ENCODE measurements around the gene CKMT1B.
A peak's percentile ranks its signal among the peaks of the same experiment; 100 is the strongest.
"Not testable (repeated sequence)": the region's sequence is repeated elsewhere in the genome, so short reads cannot be mapped to it uniquely, and the experiment has no call there.

CKMT1B gene

DNA sequence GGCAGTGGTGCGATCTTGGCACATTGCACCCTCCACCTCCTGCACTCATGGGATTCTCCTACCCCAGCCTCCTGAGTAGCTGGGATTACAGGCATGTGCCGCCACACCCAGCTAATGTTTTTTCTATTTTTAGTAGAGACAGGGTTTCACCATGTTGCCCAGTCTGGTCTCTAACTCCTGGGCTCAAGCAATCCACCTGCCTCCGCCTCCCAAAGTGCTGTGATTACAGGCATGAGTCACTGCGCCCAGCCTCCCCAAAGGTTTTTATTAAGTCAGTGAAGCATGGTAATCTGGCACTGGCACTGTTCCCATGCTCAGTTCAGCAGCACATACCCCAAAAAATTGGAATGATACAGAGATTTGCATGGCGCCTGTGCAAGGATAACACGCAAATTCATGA lies 8.4 kb downstream of the CKMT1B start:
- H3K27ac Mint-ChIP-seq, result not testable (repeated sequence)

DNA sequence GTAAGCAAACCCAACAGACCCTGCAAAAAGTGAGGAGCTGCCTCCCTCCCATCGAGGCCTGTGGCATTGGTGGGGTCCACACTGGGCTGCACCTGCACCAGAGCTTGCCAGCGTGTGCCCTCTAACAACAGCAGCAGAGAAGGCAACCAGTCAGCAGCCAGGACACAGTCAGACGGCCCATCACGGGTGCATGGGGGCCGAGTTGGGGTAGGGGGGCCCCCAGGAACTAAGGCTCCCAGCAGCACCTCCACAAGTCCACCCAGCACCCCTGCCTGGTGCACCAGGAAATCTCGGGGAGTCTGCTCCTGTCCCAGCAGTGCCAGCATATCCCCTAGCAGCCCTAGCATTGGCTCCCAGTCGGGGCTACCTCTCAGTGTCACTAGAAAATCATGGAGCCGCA lies 23.9 kb downstream of the CKMT1B start:
- H3K4me3 Mint-ChIP-seq, H3K27ac Mint-ChIP-seq, H3K9me3 Mint-ChIP-seq, H3K4me1 Mint-ChIP-seq, ATAC-seq, DNase-seq: not testable (repeated sequence)
- H3K27me3 Mint-ChIP-seq, result peaks cover 17% of the 10 kb centered on the region

More for the DNA sequence above, 8.4 kb downstream of the CKMT1B start:
- H3K4me3 Mint-ChIP-seq, ATAC-seq, H3K9me3 Mint-ChIP-seq, DNase-seq, H3K4me1 Mint-ChIP-seq: not testable (repeated sequence)
- H3K27me3 Mint-ChIP-seq, result peaks cover 33% of the 10 kb centered on the region

DNA sequence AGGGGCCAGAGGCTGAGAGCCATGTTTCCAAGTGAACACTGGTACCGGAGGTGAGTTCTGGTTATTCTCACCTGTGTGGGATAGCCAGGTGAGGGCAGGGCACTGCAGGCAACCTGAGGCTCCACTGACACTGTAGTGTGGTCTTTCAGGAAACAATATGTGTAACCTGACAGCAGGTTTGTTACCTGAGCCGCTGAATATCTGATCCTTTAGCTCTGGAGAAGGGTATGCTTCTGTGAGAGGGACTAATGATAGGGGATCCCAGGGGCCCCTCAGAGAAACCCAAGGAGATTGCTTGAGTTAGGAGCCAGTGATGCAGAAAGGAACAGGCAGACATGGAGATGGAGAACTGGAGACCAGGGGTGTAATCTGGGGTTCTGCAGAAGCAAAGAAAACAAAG lies 24.9 kb downstream of the CKMT1B start, which contains the start of gene STRC:
Gene STRC (minus strand): TSS at position 101 of the 400 bp plus-strand sequence. CDS start 78 bp downstream, at position 23.
- H3K4me3 Mint-ChIP-seq, H3K4me1 Mint-ChIP-seq, DNase-seq, H3K9me3 Mint-ChIP-seq, ATAC-seq, H3K27ac Mint-ChIP-seq: not testable (repeated sequence)
- peaks cover 17% of the 10 kb centered on the region for H3K27me3 Mint-ChIP-seq

DNA sequence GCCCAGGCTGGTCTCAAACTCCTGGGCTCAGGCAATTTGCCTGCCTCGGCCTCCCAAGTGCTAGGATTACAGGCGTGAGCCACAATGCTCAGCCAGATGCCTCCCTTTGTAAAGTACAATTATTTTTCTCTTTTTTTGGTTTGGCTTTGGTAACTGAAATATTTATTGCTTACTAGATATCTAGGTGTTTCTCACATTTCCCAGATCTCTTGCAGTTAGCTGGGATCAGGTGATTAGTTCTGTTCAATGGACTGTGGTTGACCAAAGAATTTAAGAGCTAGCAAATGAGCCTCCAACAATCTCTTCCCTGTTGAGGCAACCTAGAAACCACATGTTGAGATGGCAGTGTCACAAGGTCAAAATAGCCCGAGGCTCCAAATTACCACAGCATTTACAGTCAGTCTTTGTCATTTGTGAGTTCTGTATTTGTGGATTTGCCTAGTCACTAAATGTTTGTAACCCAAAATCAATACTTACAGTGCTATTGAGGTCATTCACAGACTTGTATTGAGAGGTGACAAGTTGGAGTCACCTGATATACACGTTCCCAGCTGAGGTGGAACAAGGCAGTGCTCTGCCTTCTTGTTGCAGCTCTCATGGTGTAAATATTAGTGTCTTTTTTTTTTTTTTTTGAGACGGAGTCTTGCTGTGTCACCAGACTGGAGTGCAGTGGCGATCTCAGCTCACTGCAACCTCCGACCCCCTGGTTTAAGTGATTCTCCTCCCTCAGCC lies 28.4 kb downstream of the CKMT1B start:
- not testable (repeated sequence) for H3K9me3 Mint-ChIP-seq, ATAC-seq, DNase-seq, H3K27ac Mint-ChIP-seq, H3K4me1 Mint-ChIP-seq, H3K4me3 Mint-ChIP-seq
- peaks cover 17% of the 10 kb centered on the region for H3K27me3 Mint-ChIP-seq

DNA sequence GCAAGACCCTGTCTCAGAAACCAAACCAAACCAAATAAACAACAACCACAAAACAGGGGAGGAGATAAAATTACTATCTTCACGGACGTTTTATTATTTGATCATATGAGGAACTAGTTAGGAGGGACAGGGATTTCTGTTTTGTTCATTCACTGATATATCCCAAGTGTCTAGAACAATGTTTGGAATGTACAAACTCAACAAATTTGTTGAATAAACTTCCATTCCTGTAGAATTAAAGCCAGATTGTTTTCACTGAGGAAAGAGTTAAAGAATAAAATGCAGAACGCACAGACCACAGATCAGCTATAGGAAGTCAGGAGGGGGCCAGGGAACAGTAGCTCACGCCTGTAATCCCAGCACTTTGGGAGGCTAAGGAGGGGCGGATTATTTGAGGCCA lies 31.3 kb downstream of the CKMT1B start:
- DNase-seq, result no peak
- no peak overlapping the region for H3K4me3 Mint-ChIP-seq

DNA sequence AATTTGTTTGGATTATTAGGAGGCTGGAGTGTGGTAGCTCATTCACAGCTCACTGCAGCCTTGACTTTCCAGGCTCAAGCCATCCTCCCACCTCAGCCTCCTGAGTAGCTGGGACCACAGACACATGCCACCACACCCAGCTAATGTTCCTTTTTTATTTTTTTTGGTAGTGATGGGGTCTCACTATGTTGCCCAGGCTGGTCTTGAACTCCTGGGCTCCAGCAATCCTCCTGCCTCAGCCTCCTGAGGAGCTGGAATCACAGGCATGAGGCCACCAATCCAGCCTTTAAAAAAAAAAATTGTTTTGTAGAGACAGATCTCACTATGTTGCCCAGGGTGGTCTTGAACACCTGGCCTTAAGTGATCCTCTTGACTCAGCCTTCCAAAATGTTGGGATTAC lies 33.1 kb downstream of the CKMT1B start:
- DNase-seq, H3K27me3 Mint-ChIP-seq, H3K4me1 Mint-ChIP-seq, H3K9me3 Mint-ChIP-seq, H3K4me3 Mint-ChIP-seq, ATAC-seq: not testable (repeated sequence)
- H3K27ac Mint-ChIP-seq, result peak overlapping the region; percentile 19 to 63

More for the DNA sequence above, 31.3 kb downstream of the CKMT1B start:
- ATAC-seq, result no peak
- H3K9me3 Mint-ChIP-seq, result no peaks in the 10 kb centered on the region
- no peak overlapping the region for H3K27ac Mint-ChIP-seq
- peaks cover 5% of the 10 kb centered on the region for H3K27me3 Mint-ChIP-seq
- H3K4me1 Mint-ChIP-seq, result no peaks in the 10 kb centered on the region

DNA sequence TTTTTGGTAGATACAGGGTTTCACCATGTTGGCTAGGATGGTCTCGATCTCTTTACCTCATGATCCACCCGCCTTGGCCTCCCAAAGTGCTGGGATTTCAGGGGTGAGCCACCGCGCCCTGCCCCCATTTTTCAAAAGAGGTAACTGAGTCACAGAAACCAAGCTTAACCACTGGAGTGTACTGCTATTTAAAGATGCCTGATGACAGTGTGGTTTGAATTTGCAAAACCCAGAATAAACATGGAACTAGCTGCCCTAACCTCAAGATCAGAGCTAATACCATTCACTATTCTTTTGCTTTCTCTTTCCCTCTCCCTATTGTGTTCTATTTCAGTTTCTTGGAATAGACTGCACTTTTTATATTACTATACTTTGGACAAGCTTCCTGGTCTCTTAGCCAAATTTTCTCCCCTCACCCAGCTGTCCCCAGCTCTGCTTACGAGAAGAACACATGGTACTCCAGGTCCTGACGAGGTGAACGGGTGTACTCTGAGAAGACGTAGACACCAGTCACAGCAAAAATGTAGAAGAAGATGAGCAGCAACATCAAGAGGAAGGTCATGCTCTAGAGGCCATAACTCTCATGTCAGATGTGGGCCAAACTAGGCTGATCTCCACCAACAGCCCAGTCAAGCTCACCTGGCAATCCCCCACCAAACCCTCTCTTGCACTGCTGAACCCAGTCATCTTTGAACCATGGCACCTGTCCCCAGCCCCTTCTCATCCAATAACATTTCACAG lies 44.8 kb downstream of the CKMT1B start:
- H3K9me3 Mint-ChIP-seq, DNase-seq, ATAC-seq, H3K27me3 Mint-ChIP-seq, H3K4me3 Mint-ChIP-seq, H3K4me1 Mint-ChIP-seq: not testable (repeated sequence)
- peak overlapping the region in 1 of 2 donors; percentile 1 for H3K27ac Mint-ChIP-seq
